H1 (cell line): Measurements from ENCODE around the gene SPOUT1.

Experiments
- CTCF ChIP-seq, 3 experiments: IDR thresholded peaks; 1 replicate in 2 of 3; 2 replicates in 1 of 3; pipeline versions ENCODE4 v1.5.1 to v1.6.1; 2011; ENCODE audit warnings: low read length in 3 of 3, mild to moderate bottlenecking in 3 of 3, inconsistent platforms in 2 of 3, low read depth in 1 of 3, moderate library complexity in 1 of 3; ENCODE audit not compliant: insufficient read depth in 1 of 3; ENCODE audit errors: control extremely low read depth in 1 of 3
- EP300 ChIP-seq, 2 experiments: IDR thresholded peaks; 1 replicate in 1 of 2; 2 replicates in 1 of 2; pipeline ENCODE4 v1.6.1; 2011 to 2012; ENCODE audit warnings: low read depth in 2 of 2, low read length in 2 of 2, mild to moderate bottlenecking in 2 of 2, borderline replicate concordance in 1 of 2, inconsistent platforms in 1 of 2, moderate library complexity in 1 of 2
- HDAC6 ChIP-seq: IDR thresholded peaks from one replicate; pipeline ENCODE4 v1.7.1; 2012; ENCODE audit warnings: low read depth, mild to moderate bottlenecking, inconsistent platforms, low read length, moderate library complexity
- POLR2A ChIP-seq, 2 experiments: IDR thresholded peaks; 1 replicate in 1 of 2; 2 replicates in 1 of 2; pipeline ENCODE4 v1.6.1; 2011; ENCODE audit warnings: low read depth in 2 of 2, low read length in 2 of 2, mild to moderate bottlenecking in 2 of 2; ENCODE audit errors: control extremely low read depth in 1 of 2

GRCh38 chr9:128786681-128787601, 42.7 kb downstream of the SPOUT1 start, which contains the start of gene TBC1D13:
- TF ChIP-seq CTCF (IDR thresholded peaks at IDR 0.05; ENCODE audit: control extremely low read depth in 1 of 3, insufficient read depth in 1 of 3, low read depth in 1 of 3, low read length in 3 of 3) (no peak), EP300 (IDR thresholded peaks at IDR 0.05; ENCODE audit: borderline replicate concordance in 1 of 2, low read depth in 2 of 2, low read length in 2 of 2) (peak in 1 of 2 experiments; percentile 97; a peak in 2 of 3 replicates), HDAC6 (no peak), POLR2A (IDR thresholded peaks at IDR 0.05; ENCODE audit: control extremely low read depth in 1 of 2, low read depth in 2 of 2, low read length in 2 of 2) (peak in 1 of 2 experiments; percentile 56; a peak in 2 of 3 replicates)
